GM23248 (cell line): Measurements from ENCODE around the gene KCNQ2. TPM values are rescaled to one million over a fixed set of nuclear protein-coding genes. Genes with fewer than 3 reads are reported as not detected.

Source experiments
- DNase-seq: peaks from one replicate; pipeline ENCODE4 v3.0.0-alpha.2; 2015
- H2AFZ ChIP-seq: fragments of 200-600 bp; sonication (generic); 2 replicates; pipeline ENCODE4 v1.6.1; 2016; ENCODE audit warnings: antibody characterized with exemption
- H3F3A ChIP-seq: fragments of 200-600 bp; sonication (generic); 2 replicates; pipeline ENCODE4 v1.6.1; 2016; ENCODE audit warnings: mild to moderate bottlenecking, antibody characterized with exemption, mixed run types; ENCODE audit not compliant: insufficient read depth
- H3K27ac ChIP-seq: fragments of 200-600 bp; sonication (generic); 2 replicates; pipeline ENCODE4 v1.5.1; 2016; ENCODE audit warnings: mild to moderate bottlenecking
- H3K27me3 ChIP-seq: fragments of 200-600 bp; sonication (generic); replicated peaks from 2 replicates; pipeline ENCODE4 v1.6.1; 2016; ENCODE audit warnings: mild to moderate bottlenecking; ENCODE audit not compliant: insufficient read depth
- H3K36me3 ChIP-seq: fragments of 200-600 bp; sonication (generic); 2 replicates; pipeline ENCODE4 v1.6.1; 2016; ENCODE audit warnings: low read depth, mild to moderate bottlenecking
- H3K4me1 ChIP-seq: fragments of 200-600 bp; sonication (generic); 2 replicates; pipeline ENCODE4 v1.6.1; 2016; ENCODE audit warnings: mild to moderate bottlenecking; ENCODE audit not compliant: insufficient read depth
- H3K4me2 ChIP-seq: fragments of 200-600 bp; sonication (generic); one replicate; pipeline ENCODE4 v1.6.1; 2016; ENCODE audit warnings: mild to moderate bottlenecking; ENCODE audit not compliant: unreplicated experiment
- H3K4me3 ChIP-seq: fragments of 200-600 bp; sonication (generic); 2 replicates; pipeline ENCODE4 v1.5.1; 2016; ENCODE audit warnings: mild to moderate bottlenecking
- H3K79me2 ChIP-seq: fragments of 200-600 bp; sonication (generic); 2 replicates; pipeline ENCODE4 v1.6.1; 2016; ENCODE audit warnings: mild to moderate bottlenecking; ENCODE audit not compliant: insufficient read depth
- H3K9ac ChIP-seq: fragments of 200-600 bp; sonication (generic); 2 replicates; pipeline ENCODE4 v1.6.1; 2016; ENCODE audit warnings: mild to moderate bottlenecking
- H3K9me2 ChIP-seq: fragments of 200-600 bp; sonication (generic); 2 replicates; pipeline ENCODE4 v1.6.1; 2016; ENCODE audit warnings: mixed run types, mild to moderate bottlenecking, moderate library complexity; ENCODE audit not compliant: insufficient read depth
- H3K9me3 ChIP-seq: fragments of 200-600 bp; sonication (generic); one replicate; pipeline ENCODE4 v1.6.1; 2017; ENCODE audit warnings: low read depth
- H4K20me1 ChIP-seq: fragments of 200-600 bp; sonication (generic); 2 replicates; pipeline ENCODE4 v1.6.0; 2016; ENCODE audit not compliant: insufficient read depth
- EZH2 ChIP-seq: fragments of 200-600 bp; sonication (generic); IDR thresholded peaks from 2 replicates; pipeline ENCODE4 v1.6.1; 2018; ENCODE audit warnings: antibody characterized with exemption, mild to moderate bottlenecking; ENCODE audit not compliant: insufficient read depth, poor library complexity, severe bottlenecking
- EZH2phosphoT487 ChIP-seq: fragments of 200-600 bp; sonication (generic); IDR thresholded peaks from 2 replicates; pipeline ENCODE4 v1.6.1; 2018; ENCODE audit warnings: antibody characterized with exemption, moderate library complexity, mild to moderate bottlenecking, low read depth; ENCODE audit not compliant: insufficient read depth
- WGBS, 2 experiments: methylation state at CpG; one replicate each; pipeline ENCODE4 v1.1.6; 2015 to 2017; ENCODE audit warnings: low lambda C conversion rate in 2 of 2, low coverage in 1 of 2; ENCODE audit errors: missing lambda C conversion rate in 2 of 2; 5-methylcytosine and 5-hydroxymethylcytosine counted together
- in situ Hi-C: fragments of 300-500 bp; cut with MboI; formaldehyde crosslinking; loops from 2 replicates; pipeline ENCODE4 v1.15.0; 2020
- polyA plus RNA-seq: library from polyadenylated mRNA; unstranded; fragments of >200 nt; fragmentation: Nextera tagmentation; extraction: Ambion mirVana; gene quantifications from 2 replicates; pipeline ENCODE4 v1.2.1, GENCODE V29; 2016
- total RNA-seq: library from RNA; depleted of rRNA; stranded (reverse); fragments of >200 nt; shearing (Covaris generic); gene quantifications from 2 replicates; pipeline ENCODE4 v1.2.3, GENCODE V29; 2014; rRNA removed

Gene KCNQ2
- not detected in 2 replicates for total RNA-seq
- 0.38 TPM in 1 of 2 replicates, not detected in the other for polyA plus RNA-seq

DNA sequence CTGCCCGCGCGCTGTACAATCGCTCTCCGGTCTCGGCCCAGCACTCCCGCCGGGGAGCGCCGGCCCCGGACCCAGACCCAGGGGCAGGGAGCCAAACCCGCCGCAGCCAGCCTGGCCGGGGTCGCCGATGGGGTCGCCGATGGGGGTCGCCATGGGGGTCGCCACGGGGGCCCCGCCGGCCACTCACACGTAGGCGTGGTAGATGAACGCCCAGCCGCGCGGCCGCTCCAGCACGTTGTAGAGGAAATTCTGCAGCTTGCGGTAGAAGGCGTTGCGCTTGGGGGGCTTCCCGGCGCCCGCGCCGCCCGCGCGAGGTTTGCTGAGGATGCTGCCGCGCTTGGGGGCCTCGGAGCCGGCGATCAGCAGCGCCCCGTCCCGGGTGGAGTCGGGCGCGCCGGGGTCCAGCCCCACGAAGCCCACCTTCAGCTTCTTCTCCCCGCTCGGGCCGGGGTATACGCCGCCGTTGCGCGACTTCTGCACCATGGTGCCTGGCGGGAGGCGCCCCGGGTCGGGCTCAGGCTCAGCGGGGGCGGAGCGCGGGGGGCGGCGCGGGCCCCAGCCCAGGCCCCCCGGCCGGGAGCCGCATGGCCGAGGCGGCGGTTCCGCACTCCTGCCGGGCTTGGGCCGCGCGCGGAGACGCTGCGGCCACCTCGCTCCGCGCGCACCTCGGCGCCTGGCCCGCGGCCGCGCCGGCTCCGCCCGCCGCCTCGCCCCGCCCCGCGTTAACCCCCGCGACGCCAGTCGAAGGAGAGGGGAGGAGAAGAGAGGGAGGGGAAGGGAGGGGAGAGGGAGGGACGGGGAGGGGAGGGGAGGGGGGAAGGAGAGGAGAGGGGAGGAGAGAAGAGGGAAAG lies at the start of gene KCNQ2:
KCNQ2 (minus strand) TSS at position 675 of the 851 bp plus-strand sequence; CDS start at position 483, 192 bp downstream.
- no peak within 1 kb of the TSS for H3K27ac ChIP-seq
- peaks cover 59% of the 10 kb centered on the region for H3K27me3 ChIP-seq
- H3K9ac ChIP-seq, result no peak within 1 kb of the TSS
- H3K36me3 ChIP-seq, result no peaks in the 10 kb centered on the region
- H3K79me2 ChIP-seq, result no peaks in the 10 kb centered on the region
- TF ChIP-seq EZH2phosphoT487 (no peak), EZH2 (peak; percentile 89)
- no peak for DNase-seq
- no peak within 1 kb of the TSS for H2AFZ ChIP-seq
- no peaks in the 10 kb centered on the region for H3F3A ChIP-seq
- H3K9me3 ChIP-seq, result no peaks in the 10 kb centered on the region
- no peaks in the 10 kb centered on the region for H3K9me2 ChIP-seq
- H3K4me1 ChIP-seq, result no peaks in the 10 kb centered on the region
- in situ Hi-C loops, result no loop called here
- no peak within 1 kb of the TSS for H3K4me2 ChIP-seq
- H3K4me3 ChIP-seq, result no peak within 1 kb of the TSS
- no peaks in the 10 kb centered on the region for H4K20me1 ChIP-seq
- WGBS, 2 experiments, result 2 to 3% methylated on average over 79 to 105 of the region's 111 CpGs

DNA sequence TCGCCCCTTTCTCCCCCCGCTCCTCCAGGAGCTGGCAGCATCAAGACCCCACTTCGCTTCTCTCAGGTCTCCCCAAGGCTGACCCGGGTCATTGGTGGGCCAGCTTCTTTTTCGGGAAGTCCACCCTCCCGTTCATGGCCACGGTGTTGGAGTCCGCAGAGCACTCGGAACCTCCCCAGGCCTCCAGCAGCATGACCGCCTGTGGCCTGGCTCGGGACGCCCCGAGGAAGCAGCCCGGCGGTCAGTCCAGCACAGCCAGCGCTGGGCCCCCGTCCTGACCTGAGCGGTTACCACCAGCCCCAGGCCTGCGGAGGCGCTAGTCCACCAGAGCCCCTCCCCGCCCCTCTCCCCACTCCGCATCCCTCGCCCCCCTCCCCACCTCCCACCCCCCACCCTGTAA lies 49.1 kb upstream of the KCNQ2 start:
- Histone ChIP-seq H3F3A (peaks cover 30% of the 10 kb centered on the region), H3K4me2 (peak overlapping the region; percentile 65), H3K27me3 (no peaks in the 10 kb centered on the region), H3K9me3 (no peaks in the 10 kb centered on the region), H3K9me2 (no peaks in the 10 kb centered on the region), H3K4me1 (0 out of 2 replicates have a peak, but pooled peaks cover 2% of the 10 kb centered on the region), H3K4me3 (peak overlapping the region; percentile 83), H3K79me2 (peaks cover 8% of the 10 kb centered on the region), H3K27ac (no peak overlapping the region), H2AFZ (no peak overlapping the region), H3K9ac (peak overlapping the region; percentile 95), H3K36me3 (0 out of 2 replicates have a peak, but pooled peaks cover 4% of the 10 kb centered on the region), H4K20me1 (peaks cover 4% of the 10 kb centered on the region; the same call in 1 of the 2 replicates)
- 38 to 41% methylated on average over 16 to 22 of the region's 23 CpGs for WGBS, 2 experiments
- in situ Hi-C loops, result no loop called here
- DNase-seq, result peak; percentile 35
- TF ChIP-seq EZH2phosphoT487, result no peak
- no peak for TF ChIP-seq EZH2

- WGBS, 2 experiments, result 1% methylated on average over 21 to 37 of the region's 68 CpGs
- in situ Hi-C loops, result no loop called here
- H3K27ac ChIP-seq, result peak overlapping the region; percentile 75
These were observed 48.6 kb upstream of the KCNQ2 start for GRCh38 chr20:63520934-63521601.

GRCh38 chr20:63520504-63520933 lies 48.1 kb upstream of the KCNQ2 start, which contains the start of gene PPDPF:
PPDPF (plus strand) TSS chr20:63520765; CDS start chr20:63521309, 544 bp downstream.
- WGBS, 2 experiments, result 0 to 4% methylated on average over 11 to 30 of the region's 64 CpGs
- Histone ChIP-seq H2AFZ (peak within 1 kb of the TSS; percentile 85), H3K4me3 (peak within 1 kb of the TSS; percentile 83), H3K79me2 (peaks cover 8% of the 10 kb centered on the region), H3K4me2 (peak within 1 kb of the TSS; percentile 79), H3K9me3 (no peaks in the 10 kb centered on the region), H3F3A (peaks cover 20% of the 10 kb centered on the region), H3K9me2 (no peaks in the 10 kb centered on the region), H4K20me1 (peaks cover 4% of the 10 kb centered on the region; the same call in 1 of the 2 replicates), H3K9ac (peak within 1 kb of the TSS; percentile 95), H3K27me3 (no peaks in the 10 kb centered on the region), H3K36me3 (0 out of 2 replicates have a peak, but pooled peaks cover 4% of the 10 kb centered on the region), H3K4me1 (0 out of 2 replicates have a peak, but pooled peaks cover 2% of the 10 kb centered on the region), H3K27ac (peak within 1 kb of the TSS; percentile 75)
- in situ Hi-C loops, result no loop called here
- TF ChIP-seq EZH2, result no peak
- TF ChIP-seq EZH2phosphoT487, result no peak
- DNase-seq, result peak; percentile 91

More at GRCh38 chr20:63520934-63521601, 48.6 kb upstream of the KCNQ2 start:
- DNase-seq, result peak; percentile 91
- Histone ChIP-seq H3K36me3 (0 out of 2 replicates have a peak, but pooled peaks cover 4% of the 10 kb centered on the region), H3K4me3 (peak overlapping the region; percentile 83), H3F3A (peaks cover 24% of the 10 kb centered on the region), H3K4me1 (0 out of 2 replicates have a peak, but pooled peaks cover 2% of the 10 kb centered on the region), H3K27me3 (no peaks in the 10 kb centered on the region), H3K4me2 (peak overlapping the region; percentile 65), H3K9me2 (no peaks in the 10 kb centered on the region), H2AFZ (no peak overlapping the region), H4K20me1 (peaks cover 4% of the 10 kb centered on the region; the same call in 1 of the 2 replicates), H3K79me2 (peaks cover 8% of the 10 kb centered on the region), H3K9me3 (no peaks in the 10 kb centered on the region), H3K9ac (peak overlapping the region; percentile 95)
- TF ChIP-seq EZH2phosphoT487, result no peak
- TF ChIP-seq EZH2, result no peak
